CD14-positive monocyte (primary cell): Measurements from ENCODE around the gene ARHGEF33. TPM values are rescaled to one million over a fixed set of nuclear protein-coding genes. Genes with fewer than 3 reads are reported as not detected.

Source experiments
- DNase-seq, 3 donors: peaks; one replicate each; pipeline ENCODE4 v3.0.0-alpha.2; 2011 to 2022
- H2AFZ ChIP-seq: 2 replicates; pipeline ENCODE4 v1.6.0; 2012; ENCODE audit warnings: mild to moderate bottlenecking, low read depth, low read length, inconsistent platforms; ENCODE audit not compliant: insufficient read depth, poor library complexity, severe bottlenecking
- H3K27ac ChIP-seq, 2 donors: 1 replicate in 1 of 2; 2 replicates in 1 of 2; pipeline ENCODE4 v1.5.1; 2012 to 2013; ENCODE audit warnings: low read length in 2 of 2, control low read depth in 1 of 2, inconsistent platforms in 1 of 2, low read depth in 1 of 2, mild to moderate bottlenecking in 1 of 2
- H3K27me3 ChIP-seq, 2 donors: one replicate each; pipeline versions ENCODE4 v1.6.0 to v1.6.1; 2011 to 2013; ENCODE audit warnings: low read length in 2 of 2; ENCODE audit not compliant: control insufficient read depth in 2 of 2, insufficient read depth in 2 of 2
- H3K36me3 ChIP-seq, 2 donors: replicated peaks in 1 of 2; 1 replicate in 1 of 2; 2 replicates in 1 of 2; pipeline versions ENCODE4 v1.5.1 to v1.6.1; 2012 to 2013; ENCODE audit warnings: low read length in 2 of 2, control low read depth in 1 of 2, inconsistent platforms in 1 of 2, mild to moderate bottlenecking in 1 of 2; ENCODE audit not compliant: insufficient read depth in 2 of 2, control insufficient read depth in 1 of 2
- H3K4me1 ChIP-seq, 2 donors: 1 replicate in 1 of 2; 2 replicates in 1 of 2; pipeline versions ENCODE4 v1.5.1 to v1.6.1; 2012 to 2013; ENCODE audit warnings: low read length in 2 of 2, control low read depth in 1 of 2, inconsistent platforms in 1 of 2, mild to moderate bottlenecking in 1 of 2, moderate library complexity in 1 of 2; ENCODE audit not compliant: insufficient read depth in 2 of 2, control insufficient read depth in 1 of 2
- H3K4me2 ChIP-seq: replicated peaks from 2 replicates; pipeline ENCODE3; 2012; ENCODE audit warnings: low read length, moderate library complexity, mild to moderate bottlenecking; ENCODE audit not compliant: poor library complexity, severe bottlenecking; ENCODE audit errors: extremely low read depth
- H3K4me3 ChIP-seq, 3 experiments: fragments of 200-600 bp in 1 of 3; sonication (generic) in 1 of 3; replicated peaks in 1 of 3; 1 replicate in 2 of 3; 2 replicates in 1 of 3; pipeline ENCODE4 v1.5.1; 2011 to 2013; ENCODE audit warnings: low read length in 3 of 3, mild to moderate bottlenecking in 3 of 3, control low read depth in 2 of 3, low read depth in 2 of 3, inconsistent platforms in 1 of 3, moderate library complexity in 1 of 3
- H3K79me2 ChIP-seq: 2 replicates; pipeline ENCODE4 v1.6.0; 2012; ENCODE audit warnings: mild to moderate bottlenecking, control low read depth, inconsistent platforms, low read length, moderate library complexity; ENCODE audit not compliant: insufficient read depth
- H3K9ac ChIP-seq: 2 replicates; pipeline ENCODE4 v1.6.0; 2017; ENCODE audit warnings: low read length, mild to moderate bottlenecking; ENCODE audit not compliant: insufficient read depth, poor library complexity, severe bottlenecking
- H3K9me3 ChIP-seq, 2 donors: replicated peaks in 1 of 2; 1 replicate in 1 of 2; 2 replicates in 1 of 2; pipeline versions ENCODE4 v1.5.1 to v1.6.1; 2012 to 2013; ENCODE audit warnings: low read length in 2 of 2, control low read depth in 1 of 2; ENCODE audit not compliant: control insufficient read depth in 1 of 2, insufficient read depth in 1 of 2
- H4K20me1 ChIP-seq: 2 replicates; pipeline ENCODE4 v1.6.0; 2012; ENCODE audit warnings: mild to moderate bottlenecking, low read length, control low read depth, moderate library complexity; ENCODE audit not compliant: insufficient read depth
- H3K27ac Mint-ChIP-seq, 7 donors: one replicate each; pipeline ENCODE4 v1.8.0; 2020; ENCODE audit warnings: mild to moderate bottlenecking in 7 of 7, mixed read lengths in 7 of 7, moderate library complexity in 6 of 7, inconsistent platforms in 2 of 7
- H3K27me3 Mint-ChIP-seq, 3 donors: one replicate each; pipeline ENCODE4 v1.8.0; 2021 to 2022; ENCODE audit warnings: low read depth in 3 of 3, mild to moderate bottlenecking in 3 of 3, mixed read lengths in 3 of 3, moderate library complexity in 3 of 3, inconsistent platforms in 1 of 3
- H3K36me3 Mint-ChIP-seq, 2 donors: one replicate each; pipeline ENCODE4 v1.8.0; 2020; ENCODE audit warnings: mixed read lengths in 2 of 2, inconsistent platforms in 1 of 2, mild to moderate bottlenecking in 1 of 2
- H3K4me1 Mint-ChIP-seq: one replicate; pipeline ENCODE4 v1.8.0; 2020; ENCODE audit warnings: mild to moderate bottlenecking, mixed read lengths
- H3K4me3 Mint-ChIP-seq, 2 donors: one replicate each; pipeline ENCODE4 v1.8.0; 2020; ENCODE audit warnings: mild to moderate bottlenecking in 2 of 2, mixed read lengths in 2 of 2, moderate library complexity in 1 of 2
- H3K9me3 Mint-ChIP-seq, 7 donors: one replicate each; pipeline ENCODE4 v1.8.0; 2020 to 2022; ENCODE audit warnings: mixed read lengths in 7 of 7, mild to moderate bottlenecking in 6 of 7, moderate library complexity in 6 of 7, inconsistent platforms in 2 of 7
- CTCF ChIP-seq: fragments of 200-600 bp; IDR thresholded peaks from one replicate; pipeline ENCODE4 v1.8.0; 2022; ENCODE audit warnings: antibody characterized with exemption, mild to moderate bottlenecking
- WGBS: methylation state at CpG from one replicate; pipeline ENCODE4 v1.1.5; 2013; ENCODE audit warnings: missing lambda C conversion rate; ENCODE audit not compliant: insufficient coverage; 5-methylcytosine and 5-hydroxymethylcytosine counted together
- intact Hi-C, 2 donors: fragments of 100-400 bp; cut with micrococcal nuclease; formaldehyde crosslinking; loops; one replicate each; pipeline versions ENCODE4 v1.15.0 to v1.15.1; 2023
- polyA plus RNA-seq, 3 donors: library from polyadenylated mRNA; depleted of rRNA in 1 of 3; unstranded in 2 of 3; stranded (reverse) in 1 of 3; fragments of 300-500 nt in 2 of 3; fragments of >200 nt in 1 of 3; fragmentation: Illumina TruSeq in 2 of 3; gene quantifications; 1 replicate in 2 of 3; 2 replicates in 1 of 3; pipeline ENCODE4 v1.2.3, GENCODE V29; 2012 to 2021

The ARHGEF33 gene
- polyA plus RNA-seq, 3 donors: 0.33 TPM; not detected in 2

DNA sequence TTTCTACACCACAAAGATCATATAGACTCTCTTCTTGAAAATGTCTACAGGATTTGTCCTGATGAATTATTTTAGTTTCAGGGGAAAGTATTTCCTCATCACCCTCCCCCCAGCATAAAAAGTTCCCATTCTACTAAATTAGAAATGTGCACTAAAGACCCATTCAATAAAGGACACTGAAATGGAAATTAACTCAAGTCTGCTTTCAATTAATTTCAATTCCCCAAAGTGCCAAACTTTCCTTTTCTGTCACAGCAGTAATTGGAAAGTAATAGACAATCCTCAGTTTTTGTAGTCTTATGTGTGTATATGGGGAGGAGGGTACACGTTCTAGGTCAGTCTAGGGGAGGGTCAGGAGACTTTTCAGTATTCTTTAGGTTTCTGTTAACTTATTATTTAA is 21.5 kb downstream of the ARHGEF33 start:
- no peak overlapping the region for H3K4me2 ChIP-seq
- no peak overlapping the region for H3K27ac Mint-ChIP-seq
- H3K4me3 Mint-ChIP-seq: no peak overlapping the region
- peaks cover 0 to 4% (median 1%) of the 10 kb centered on the region in 3 donors for H3K27me3 Mint-ChIP-seq
- H3K4me3 ChIP-seq: no peak overlapping the region
- no CpG with 5 or more reads among the region's 1 CpG for WGBS
- no peaks in the 10 kb centered on the region for H3K36me3 Mint-ChIP-seq
- no peaks in the 10 kb centered on the region for H3K9me3 Mint-ChIP-seq
- H3K4me1 ChIP-seq: peaks cover 0 to 2% of the 10 kb centered on the region in 2 donors
- no peaks in the 10 kb centered on the region for H3K79me2 ChIP-seq
- H3K36me3 ChIP-seq: no peaks in the 10 kb centered on the region
- peaks cover 6% of the 10 kb centered on the region for H3K4me1 Mint-ChIP-seq
- no peak for DNase-seq
- H3K27ac ChIP-seq: no peak overlapping the region
- no peaks in the 10 kb centered on the region for H4K20me1 ChIP-seq
- TF ChIP-seq CTCF: no peak
- no peaks in the 10 kb centered on the region for H3K9me3 ChIP-seq
- no peak overlapping the region for H2AFZ ChIP-seq
- intact Hi-C loops: no loop called here
- H3K9ac ChIP-seq: no peak overlapping the region
- H3K27me3 ChIP-seq: no peaks in the 10 kb centered on the region

GRCh38 chr2:38912619-38913018 is 22.9 kb downstream of the ARHGEF33 start:
- Histone ChIP-seq H3K27ac (no peak overlapping the region), H4K20me1 (no peaks in the 10 kb centered on the region), H3K9ac (no peak overlapping the region), H3K9me3 (no peaks in the 10 kb centered on the region), H3K4me3 (no peak overlapping the region), H2AFZ (no peak overlapping the region), H3K36me3 (no peaks in the 10 kb centered on the region), H3K4me1 (peaks cover 0 to 2% of the 10 kb centered on the region in 2 donors), H3K79me2 (no peaks in the 10 kb centered on the region), H3K4me2 (no peak overlapping the region), H3K27me3 (no peaks in the 10 kb centered on the region)
- whole genome bisulfite sequencing: no CpG with 5 or more reads among the region's 1 CpG
- intact Hi-C loops: no loop called here
- peaks cover 0 to 4% (median 1%) of the 10 kb centered on the region in 3 donors for H3K27me3 Mint-ChIP-seq
- no peak overlapping the region for H3K27ac Mint-ChIP-seq
- DNase-seq: no peak
- no peak overlapping the region for H3K4me3 Mint-ChIP-seq
- H3K36me3 Mint-ChIP-seq: no peaks in the 10 kb centered on the region
- no peak for TF ChIP-seq CTCF
- H3K4me1 Mint-ChIP-seq: peaks cover 6% of the 10 kb centered on the region
- no peaks in the 10 kb centered on the region for H3K9me3 Mint-ChIP-seq
